ENCODE measurements around the gene PPM1H.
"Not testable (repeated sequence)": the region's sequence is repeated elsewhere in the genome, so short reads cannot be mapped to it uniquely, and the experiment has no call there.

Gene PPM1H

GRCh38 chr12:62689042-62689839 lies 245.7 kb downstream of the PPM1H start:
- H3K4me3 ChIP-seq (ENCODE audit: low read length), result no peak overlapping the region
- no peak for TF ChIP-seq ZNF274 (IDR thresholded peaks at IDR 0.05; ENCODE audit: low read depth, low read length)

- TF ChIP-seq ZNF274 (IDR thresholded peaks at IDR 0.05; ENCODE audit: low read depth, low read length), result no peak
Measured at GRCh38 chr12:62686938-62687337, 248.0 kb downstream of the PPM1H start.

GRCh38 chr12:62684570-62685295 lies 250.2 kb downstream of the PPM1H start:
- no peak for TF ChIP-seq ZNF274 (IDR thresholded peaks at IDR 0.05; ENCODE audit: low read depth, low read length)

More at GRCh38 chr12:62686938-62687337, 248.0 kb downstream of the PPM1H start:
- no peak overlapping the region for H3K4me3 ChIP-seq (ENCODE audit: low read length)

GRCh38 chr12:62683776-62684569 lies 251.0 kb downstream of the PPM1H start:
- H3K4me3 ChIP-seq (ENCODE audit: low read length), result no peak overlapping the region

More at GRCh38 chr12:62684570-62685295, 250.2 kb downstream of the PPM1H start:
- no peak overlapping the region for H3K4me3 ChIP-seq (ENCODE audit: low read length)

GRCh38 chr12:62681306-62681705 lies 253.6 kb downstream of the PPM1H start:
- TF ChIP-seq ZNF274 (IDR thresholded peaks at IDR 0.05; ENCODE audit: low read depth, low read length), result no peak

More at GRCh38 chr12:62683776-62684569, 251.0 kb downstream of the PPM1H start:
- no peak for TF ChIP-seq ZNF274 (IDR thresholded peaks at IDR 0.05; ENCODE audit: low read depth, low read length)

GRCh38 chr12:62679608-62680007 lies 255.3 kb downstream of the PPM1H start:
- no peak for TF ChIP-seq ZNF274 (IDR thresholded peaks at IDR 0.05; ENCODE audit: low read depth, low read length)
- H3K4me3 ChIP-seq (ENCODE audit: low read length), result no peak overlapping the region

More at GRCh38 chr12:62681306-62681705, 253.6 kb downstream of the PPM1H start:
- H3K4me3 ChIP-seq (ENCODE audit: low read length), result no peak overlapping the region

- no peak overlapping the region for H3K4me3 ChIP-seq (ENCODE audit: low read length)
Measured at GRCh38 chr12:62677355-62677754, 257.6 kb downstream of the PPM1H start.

GRCh38 chr12:62676521-62677307 lies 258.2 kb downstream of the PPM1H start:
- H3K4me3 ChIP-seq (ENCODE audit: low read length), result no peak overlapping the region
- no peak for TF ChIP-seq ZNF274 (IDR thresholded peaks at IDR 0.05; ENCODE audit: low read depth, low read length)

More at GRCh38 chr12:62677355-62677754, 257.6 kb downstream of the PPM1H start:
- no peak for TF ChIP-seq ZNF274 (IDR thresholded peaks at IDR 0.05; ENCODE audit: low read depth, low read length)

- H3K4me3 ChIP-seq (ENCODE audit: low read length), result no peak overlapping the region
- no peak for TF ChIP-seq ZNF274 (IDR thresholded peaks at IDR 0.05; ENCODE audit: low read depth, low read length)
Measured at GRCh38 chr12:62673028-62673815, 261.7 kb downstream of the PPM1H start.

- H3K4me3 ChIP-seq (ENCODE audit: low read length), result no peak overlapping the region
- TF ChIP-seq ZNF274 (IDR thresholded peaks at IDR 0.05; ENCODE audit: low read depth, low read length), result no peak
Measured at GRCh38 chr12:62670986-62671720, 263.8 kb downstream of the PPM1H start.

GRCh38 chr12:62668782-62669181 lies 266.2 kb downstream of the PPM1H start:
- no peak for TF ChIP-seq ZNF274 (IDR thresholded peaks at IDR 0.05; ENCODE audit: low read depth, low read length)
- no peak overlapping the region for H3K4me3 ChIP-seq (ENCODE audit: low read length)

GRCh38 chr12:62664951-62665350 lies 270.0 kb downstream of the PPM1H start:
- H3K4me3 ChIP-seq (ENCODE audit: low read length), result not testable (repeated sequence)

Data from GM08714 (cell line).